ENCODE measurements around the gene B4GALT3.

GRCh38 chr1:161192476-161193465 is 15.5 kb upstream of the B4GALT3 start:
- no peak for TF ChIP-seq GATA2 (IDR thresholded peaks at IDR 0.05; ENCODE audit: low read depth, low read length)
- no peak for TF ChIP-seq GATA3 (IDR thresholded peaks at IDR 0.05; ENCODE audit: low read depth, low read length)

Measured in SH-SY5Y (cell line).